ENCODE results near the gene SMCO1. TPM values are rescaled to one million over a fixed set of nuclear protein-coding genes. Genes with fewer than 3 reads are reported as not detected.
"Not testable (repeated sequence)": the region's sequence is repeated elsewhere in the genome, so short reads cannot be mapped to it uniquely, and the experiment has no call there.

The SMCO1 gene
- total RNA-seq, 1 experiment from 2014 or later = 0.14 TPM

DNA sequence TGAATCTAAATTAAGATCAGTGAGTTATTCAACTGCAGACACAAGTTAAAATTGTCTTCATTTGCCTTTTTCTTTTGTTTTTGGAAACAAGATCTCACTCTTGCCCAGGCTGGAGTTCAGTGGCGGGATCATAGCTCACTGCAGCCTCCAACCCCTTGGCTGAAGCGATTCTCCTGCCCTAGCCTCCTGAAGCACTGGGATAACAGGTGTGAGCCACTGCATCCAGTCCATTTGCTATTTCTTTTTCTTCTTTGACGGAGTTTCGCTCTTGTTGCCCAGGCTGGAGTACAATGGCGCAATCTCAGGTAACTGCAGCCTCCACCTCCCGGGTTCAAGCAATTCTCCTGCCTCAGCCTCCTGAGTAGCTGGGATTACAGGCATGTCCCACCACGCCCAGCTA is 21.9 kb downstream of the SMCO1 start:
- no peak for DNase-seq (ENCODE audit: low read depth)

DNA sequence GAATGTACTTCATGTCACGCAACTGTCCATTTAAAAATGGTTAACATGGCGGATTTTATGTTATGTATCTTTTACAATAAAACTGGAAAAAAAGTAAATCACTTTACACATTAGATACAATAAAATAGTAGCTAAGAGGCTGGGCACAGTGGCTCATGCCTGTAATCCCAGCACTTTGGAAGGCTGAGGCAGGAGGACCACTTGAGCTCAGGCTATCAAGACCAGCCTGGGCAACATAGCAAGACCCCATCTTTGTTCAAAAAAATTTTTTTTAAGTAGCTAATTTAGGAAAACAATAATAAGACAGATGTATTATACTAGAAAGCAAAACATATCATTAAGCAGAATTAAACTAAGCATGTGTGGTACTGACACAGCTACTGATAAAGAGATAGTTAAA is 23.1 kb downstream of the SMCO1 start:
- DNase-seq (ENCODE audit: low read depth) = no peak

DNA sequence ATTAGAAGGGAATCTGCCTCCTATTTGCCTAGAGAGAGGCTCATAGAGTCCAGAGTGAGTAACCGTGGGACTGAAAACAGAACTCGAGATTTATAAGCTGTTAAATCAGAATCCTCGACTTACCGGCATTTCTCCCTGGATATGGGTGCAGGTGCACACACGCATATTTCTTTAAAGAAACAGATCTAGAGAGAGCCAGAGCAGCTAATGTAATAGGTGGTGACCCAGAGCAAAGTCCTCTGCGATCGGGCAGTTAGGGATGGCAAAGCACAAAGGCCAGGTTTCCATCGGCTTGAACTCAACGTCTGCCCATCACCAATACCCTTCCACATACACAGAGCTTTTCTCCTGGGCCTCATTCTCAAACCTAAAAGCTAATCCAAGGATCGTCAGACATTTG is 25.4 kb downstream of the SMCO1 start:
- DNase-seq (ENCODE audit: low read depth) = no peak

DNA sequence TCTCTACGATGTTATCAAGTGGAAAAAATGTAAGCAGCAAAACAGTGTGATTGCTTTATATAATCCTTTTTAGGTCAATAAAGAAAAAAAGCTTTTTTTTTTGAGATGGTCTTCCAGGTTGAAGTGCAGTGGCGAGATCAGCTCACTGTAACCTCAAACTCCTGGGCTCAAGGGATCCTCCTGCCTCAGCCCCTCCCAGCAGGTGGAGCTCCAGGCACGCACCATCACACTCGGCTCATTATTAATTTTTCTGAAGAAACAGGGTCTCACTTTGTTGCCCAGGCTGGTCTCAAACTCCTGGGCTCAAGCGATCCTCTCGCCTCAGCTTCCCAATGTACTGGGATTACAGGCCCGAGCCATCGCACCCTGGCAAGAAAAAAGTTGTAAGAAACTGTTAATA is 28.9 kb downstream of the SMCO1 start:
- DNase-seq (ENCODE audit: low read depth) = no peak

DNA sequence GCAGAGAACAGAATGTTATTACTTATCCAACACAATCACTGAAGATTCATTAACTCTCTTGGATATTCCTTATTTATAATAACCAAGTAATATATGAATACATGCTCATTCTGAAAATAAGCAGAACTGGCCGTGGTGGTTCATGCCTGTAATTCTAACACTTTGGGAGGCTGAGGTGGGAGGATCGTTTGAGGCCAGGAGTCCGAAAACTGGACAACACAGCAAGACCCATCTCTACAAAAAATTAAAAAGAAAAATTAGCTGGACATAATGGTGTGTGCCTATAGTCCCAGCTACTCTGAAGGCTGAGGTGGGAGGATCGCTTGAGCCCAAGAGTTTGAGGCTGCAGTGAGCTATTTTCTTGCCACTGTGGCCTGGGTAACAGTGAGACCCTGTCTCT is 37.5 kb downstream of the SMCO1 start:
- DNase-seq (ENCODE audit: low read depth) = no peak

DNA sequence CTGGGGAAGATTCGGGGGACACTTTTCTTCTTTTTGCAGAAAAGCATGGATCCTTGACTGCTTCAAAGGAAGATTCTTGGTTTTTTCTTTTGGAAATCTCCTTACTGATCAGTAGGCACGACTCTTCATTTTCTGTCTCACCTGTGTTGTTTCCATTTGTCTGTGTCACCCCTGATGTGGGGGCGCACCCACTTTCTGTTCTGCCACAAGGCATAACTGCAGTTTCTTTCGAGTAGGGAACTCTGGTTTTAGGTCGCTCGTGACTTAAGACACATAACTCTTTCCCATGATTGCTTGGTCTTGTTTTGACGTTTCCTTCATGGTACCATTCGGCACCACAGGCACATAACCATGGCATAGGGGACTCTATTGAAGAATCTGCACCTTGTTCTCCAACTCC is 42.9 kb downstream of the SMCO1 start:
- no peak for DNase-seq (ENCODE audit: low read depth)

DNA sequence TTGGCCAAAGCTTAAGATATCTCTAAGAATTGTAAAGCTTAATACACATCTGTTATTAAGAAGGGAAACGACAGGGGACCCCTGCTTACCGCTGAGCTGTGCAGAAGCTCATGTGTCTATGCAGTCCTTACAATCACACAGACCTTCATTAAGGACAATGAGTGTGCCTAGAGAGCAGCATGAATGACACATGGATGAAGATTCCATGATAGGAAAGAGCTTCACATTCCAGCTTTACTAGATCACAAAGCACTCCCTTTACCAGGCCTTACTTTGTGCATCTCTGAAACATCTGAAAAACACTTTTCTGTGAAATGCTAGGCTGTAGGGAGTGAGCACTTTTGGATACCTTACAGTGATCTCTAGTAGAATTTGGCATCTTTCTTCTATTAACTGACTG is 43.6 kb downstream of the SMCO1 start:
- peak; percentile 20 for DNase-seq (ENCODE audit: low read depth)

DNA sequence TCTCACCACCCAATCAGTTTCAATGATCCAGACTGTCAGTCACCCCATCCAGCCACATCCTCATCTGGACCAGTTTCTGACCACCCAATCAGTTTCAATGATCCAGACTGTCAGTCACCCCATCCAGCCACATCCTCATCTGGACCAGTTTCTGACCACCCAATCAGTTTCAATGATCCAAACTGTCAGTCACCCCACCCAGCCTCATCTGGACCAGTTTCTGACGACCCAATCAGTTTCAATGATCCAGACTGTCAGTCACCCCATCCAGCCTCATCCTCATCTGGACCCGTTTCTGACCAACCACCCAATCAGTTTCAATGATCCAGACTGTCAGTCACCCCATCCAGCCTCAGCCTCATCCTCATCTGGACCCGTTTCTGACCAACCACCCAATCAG is 45.0 kb downstream of the SMCO1 start:
- DNase-seq (ENCODE audit: low read depth) = not testable (repeated sequence)

DNA sequence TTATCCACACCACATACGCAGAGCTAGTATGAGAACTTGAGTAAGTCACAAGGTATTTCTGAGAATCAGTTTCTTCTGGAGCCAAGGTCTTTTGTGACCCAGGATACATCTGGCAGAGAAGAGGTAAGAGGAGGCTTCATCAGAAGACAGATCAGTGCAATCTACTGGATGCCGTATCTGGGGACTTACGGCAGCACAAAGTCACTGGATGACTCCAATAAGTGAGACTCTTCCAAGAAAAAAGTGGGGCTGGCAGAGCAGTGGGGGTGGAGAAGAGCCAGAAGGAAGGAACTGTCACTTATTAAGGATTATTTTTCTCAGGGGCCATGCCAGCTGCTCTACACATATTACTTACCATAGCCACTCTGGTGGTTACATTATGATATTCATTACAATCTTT is 51.3 kb downstream of the SMCO1 start:
- no peak for DNase-seq (ENCODE audit: low read depth)

DNA sequence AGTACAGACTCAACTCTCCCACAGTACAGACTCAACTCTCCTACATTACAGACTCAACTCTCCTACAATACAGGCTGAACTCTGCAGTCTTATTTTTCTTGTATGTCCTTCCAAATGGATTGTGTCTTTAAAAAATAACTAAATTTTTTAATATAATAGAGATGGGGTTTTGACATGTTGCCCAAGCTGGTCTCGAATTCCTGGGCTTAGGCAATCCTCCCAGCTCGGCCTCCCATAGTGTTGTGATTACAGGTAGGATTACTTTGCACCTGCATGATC is 51.7 kb downstream of the SMCO1 start:
- DNase-seq (ENCODE audit: low read depth) = no peak

DNA sequence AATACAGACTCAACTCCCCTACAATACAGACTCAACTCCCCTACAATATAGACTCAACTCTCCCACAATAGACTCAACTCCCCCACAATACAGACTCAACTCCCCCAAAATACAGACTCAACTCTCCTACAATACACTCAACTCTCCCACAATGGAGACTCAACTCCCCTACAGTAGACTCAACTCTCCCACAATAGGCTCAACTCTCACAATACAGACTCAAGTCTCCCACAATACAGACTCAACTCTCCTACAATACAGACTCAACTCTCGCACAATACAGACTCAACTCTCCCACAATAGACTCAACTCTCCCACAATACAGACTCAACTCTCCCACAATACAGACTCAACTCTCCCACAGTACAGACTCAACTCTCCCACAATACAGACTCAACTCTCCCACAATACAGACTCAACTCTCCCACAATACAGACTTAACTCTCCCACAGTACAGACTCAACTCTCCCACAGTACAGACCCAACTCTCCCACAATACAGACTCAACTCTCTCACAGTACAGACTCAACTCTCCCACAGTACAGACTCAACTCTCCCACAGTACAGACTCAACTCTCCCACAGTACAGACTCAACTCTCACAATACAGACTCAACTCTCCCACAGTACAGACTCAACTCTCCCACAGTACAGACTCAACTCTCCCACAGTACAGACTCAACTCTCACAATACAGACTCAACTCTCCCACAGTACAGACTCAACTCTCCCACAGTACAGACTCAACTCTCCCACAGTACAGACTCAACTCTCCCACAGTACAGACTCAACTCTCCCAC is 52.3 kb downstream of the SMCO1 start:
- not testable (repeated sequence) for DNase-seq (ENCODE audit: low read depth)

DNA sequence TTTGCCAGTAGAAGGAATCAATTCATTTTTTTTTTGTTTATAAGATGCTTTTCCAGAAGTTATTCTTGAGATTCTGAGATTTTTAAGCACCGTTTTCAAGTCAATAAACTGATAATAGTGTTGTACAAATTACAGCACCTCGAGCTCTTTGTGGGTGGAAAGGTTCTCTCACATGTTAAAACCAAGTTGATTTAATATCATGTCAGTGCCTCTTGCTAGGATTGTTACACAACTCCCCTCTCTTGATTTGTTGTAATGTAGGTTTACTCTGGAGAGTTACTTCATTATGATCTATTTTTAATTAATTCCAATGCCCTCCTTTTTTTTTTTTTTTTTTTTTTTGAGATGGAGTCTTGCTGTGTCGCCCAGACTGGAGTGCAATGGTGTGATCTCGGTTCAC is 57.1 kb downstream of the SMCO1 start:
- DNase-seq (ENCODE audit: low read depth) = no peak

DNA sequence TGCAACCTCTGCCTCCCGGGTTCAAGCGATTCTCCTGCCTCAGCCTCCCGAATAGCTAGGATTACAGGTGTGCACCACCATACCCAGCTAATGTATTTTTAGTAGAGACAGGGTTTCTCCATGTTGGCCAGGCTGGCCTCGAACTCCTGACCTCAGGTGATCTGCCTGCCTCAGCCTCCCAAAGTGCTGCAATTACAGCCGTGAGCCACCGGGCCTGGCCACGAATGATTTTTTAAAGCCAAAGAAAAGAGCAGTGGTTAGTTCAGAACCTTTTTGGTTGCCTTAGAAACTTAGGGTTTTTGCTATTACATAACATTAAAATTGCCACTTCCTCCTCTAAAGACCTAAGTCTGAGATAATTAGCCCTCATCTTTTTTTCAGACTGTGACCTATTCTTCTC is 57.7 kb downstream of the SMCO1 start:
- DNase-seq (ENCODE audit: low read depth) = not testable (repeated sequence)

Small RNA genes within 50 kb of the gene (small RNA-seq; reads per million reads assigned to genes)
- not detected for gene RPS29P3

Other genes starting within 250 kb of the SMCO1 start
- 71.0 and 76.7 TPM in 2 replicates for gene PCYT1A, start 227.6 kb downstream of the SMCO1 start, total RNA-seq (2014; rRNA removed; shearing (Covaris generic))
- 5.3 and 7.6 TPM in 2 replicates for gene DYNLT2B, start 197.1 kb downstream of the SMCO1 start, total RNA-seq (2014; rRNA removed; shearing (Covaris generic))
- gene TM4SF19, start 177.0 kb downstream of the SMCO1 start, total RNA-seq (2014; rRNA removed; shearing (Covaris generic)) = 50.2 and 63.3 TPM in 2 replicates
- 9.3 and 14.7 TPM in 2 replicates for gene UBXN7, start 82.9 kb downstream of the SMCO1 start, total RNA-seq (2014; rRNA removed; shearing (Covaris generic))
- 15.1 and 25.0 TPM in 2 replicates for gene RNF168, start 11.6 kb downstream of the SMCO1 start, total RNA-seq (2014; rRNA removed; shearing (Covaris generic))
- 14.4 and 25.1 TPM in 2 replicates for gene WDR53, start 53.2 kb upstream of the SMCO1 start, total RNA-seq (2014; rRNA removed; shearing (Covaris generic))
- gene FBXO45, start 53.3 kb upstream of the SMCO1 start, total RNA-seq (2014; rRNA removed; shearing (Covaris generic)) = 33.3 and 34.2 TPM in 2 replicates
- gene NRROS, start 124.3 kb upstream of the SMCO1 start, total RNA-seq (2014; rRNA removed; shearing (Covaris generic)) = 4.0 and 7.1 TPM in 2 replicates
- 2.1 and 2.7 TPM in 2 replicates for gene CEP19, start 196.9 kb upstream of the SMCO1 start, total RNA-seq (2014; rRNA removed; shearing (Covaris generic))
- 33.6 and 37.0 TPM in 2 replicates for gene PIGX, start 197.0 kb upstream of the SMCO1 start, total RNA-seq (2014; rRNA removed; shearing (Covaris generic))
- 37.8 and 53.9 TPM in 2 replicates for gene PAK2, start 224.5 kb upstream of the SMCO1 start, total RNA-seq (2014; rRNA removed; shearing (Covaris generic))

Data from HT1080 (cell line).